Osteocyte (in vitro differentiated cells): Measurements from ENCODE around the gene CBLL2. TPM values are rescaled to one million over a fixed set of nuclear protein-coding genes. Genes with fewer than 3 reads are reported as not detected.
A peak's percentile ranks its signal among the peaks of the same experiment; 100 is the strongest.

Source experiments
- DNase-seq: peaks from one replicate; pipeline ENCODE4 v3.0.0; 2021; ENCODE audit warnings: mixed read lengths; ENCODE audit not compliant: unreplicated experiment; ENCODE audit errors: extremely low spot score
- H3K27ac Mint-ChIP-seq: one replicate; pipeline ENCODE4 v1.8.0; 2021; ENCODE audit warnings: mild to moderate bottlenecking, mixed read lengths; ENCODE audit not compliant: unreplicated experiment
- H3K27me3 Mint-ChIP-seq: one replicate; pipeline ENCODE4 v1.8.0; 2021; ENCODE audit warnings: mixed read lengths; ENCODE audit not compliant: unreplicated experiment
- H3K36me3 Mint-ChIP-seq: one replicate; pipeline ENCODE4 v1.8.0; 2021; ENCODE audit warnings: mixed read lengths; ENCODE audit not compliant: unreplicated experiment
- H3K4me1 Mint-ChIP-seq: one replicate; pipeline ENCODE4 v1.8.0; 2021; ENCODE audit warnings: mixed read lengths; ENCODE audit not compliant: unreplicated experiment
- H3K4me3 Mint-ChIP-seq: one replicate; pipeline ENCODE4 v1.8.0; 2021; ENCODE audit warnings: mild to moderate bottlenecking, moderate library complexity, mixed read lengths; ENCODE audit not compliant: unreplicated experiment
- H3K9me3 Mint-ChIP-seq: one replicate; pipeline ENCODE4 v1.8.0; 2021; ENCODE audit warnings: mixed read lengths; ENCODE audit not compliant: unreplicated experiment
- CTCF ChIP-seq: fragments of 200-600 bp; sonication (generic); IDR thresholded peaks from 2 replicates; pipeline ENCODE4 v1.5.0; 2021; ENCODE audit warnings: antibody characterized with exemption, mild to moderate bottlenecking, moderate library complexity
- long read RNA-seq: library from polyadenylated mRNA; unstranded; transcript quantifications from one replicate; pipeline ENCODE4 v2.0.0, GENCODE V29; 2021
- total RNA-seq: library from RNA; stranded (reverse); gene quantifications from 2 replicates; pipeline ENCODE4 v1.2.1, GENCODE V29; 2021

CBLL2 gene
- not detected in 2 replicates for total RNA-seq
- long read RNA-seq = 0 reads

GRCh38 chrX:22272613-22273012, at the start of gene CBLL2:
Gene CBLL2, plus strand, starts transcription at chrX:22272913. Its CDS starts 79 bp downstream, at chrX:22272992.
- Mint-ChIP-seq H3K27me3 (no peaks in the 10 kb centered on the region), H3K4me3 (no peak within 1 kb of the TSS), H3K4me1 (no peaks in the 10 kb centered on the region), H3K9me3 (peaks cover 5% of the 10 kb centered on the region), H3K27ac (no peak within 1 kb of the TSS), H3K36me3 (no peaks in the 10 kb centered on the region)
- no peak for DNase-seq
- TF ChIP-seq CTCF = no peak

GRCh38 chrX:22234380-22234779, 38.3 kb upstream of the CBLL2 start:
- Mint-ChIP-seq H3K36me3 (no peaks in the 10 kb centered on the region), H3K4me3 (no peak overlapping the region), H3K9me3 (peaks cover 9% of the 10 kb centered on the region), H3K4me1 (peaks cover 22% of the 10 kb centered on the region), H3K27me3 (no peaks in the 10 kb centered on the region), H3K27ac (no peak overlapping the region)
- TF ChIP-seq CTCF = no peak
- DNase-seq = no peak

- no peak overlapping the region for H3K4me3 Mint-ChIP-seq
- no peak for DNase-seq
- peaks cover 15% of the 10 kb centered on the region for H3K9me3 Mint-ChIP-seq
- TF ChIP-seq CTCF = no peak
- H3K27me3 Mint-ChIP-seq = no peaks in the 10 kb centered on the region
- H3K27ac Mint-ChIP-seq = peak overlapping the region; percentile 76
- H3K4me1 Mint-ChIP-seq = peaks cover 22% of the 10 kb centered on the region
- peaks cover 3% of the 10 kb centered on the region for H3K36me3 Mint-ChIP-seq
Observed at GRCh38 chrX:22237479-22237878, 35.2 kb upstream of the CBLL2 start.

- TF ChIP-seq CTCF = no peak
Observed at GRCh38 chrX:22246620-22247019, 26.1 kb upstream of the CBLL2 start.

GRCh38 chrX:22247169-22247568, 25.5 kb upstream of the CBLL2 start:
- Mint-ChIP-seq H3K9me3 (peaks cover 13% of the 10 kb centered on the region), H3K27me3 (no peaks in the 10 kb centered on the region), H3K27ac (peak overlapping the region; percentile 36), H3K4me1 (peaks cover 33% of the 10 kb centered on the region), H3K4me3 (no peak overlapping the region), H3K36me3 (no peaks in the 10 kb centered on the region)
- DNase-seq = no peak
- no peak for TF ChIP-seq CTCF

More at GRCh38 chrX:22246620-22247019, 26.1 kb upstream of the CBLL2 start:
- Mint-ChIP-seq H3K4me3 (no peak overlapping the region), H3K36me3 (no peaks in the 10 kb centered on the region), H3K9me3 (peaks cover 13% of the 10 kb centered on the region), H3K4me1 (peaks cover 33% of the 10 kb centered on the region), H3K27ac (peak overlapping the region; percentile 66), H3K27me3 (no peaks in the 10 kb centered on the region)
- no peak for DNase-seq
